HUES6 (cell line): ENCODE data around the gene PEMT.

ENCODE experiments used
- H3K27ac ChIP-seq: 2 replicates; pipeline ENCODE4 v1.7.0; 2013; ENCODE audit warnings: low read depth, mild to moderate bottlenecking, low read length, inconsistent platforms
- H3K27me3 ChIP-seq: 2 replicates; pipeline ENCODE4 v1.6.1; 2013; ENCODE audit warnings: low read length; ENCODE audit not compliant: control insufficient read depth, insufficient read depth
- H3K36me3 ChIP-seq: 2 replicates; pipeline ENCODE4 v1.6.1; 2013; ENCODE audit warnings: low read length; ENCODE audit not compliant: control insufficient read depth, insufficient read depth
- H3K4me1 ChIP-seq: 2 replicates; pipeline ENCODE4 v1.6.1; 2013; ENCODE audit warnings: low read length; ENCODE audit not compliant: control insufficient read depth, insufficient read depth
- H3K4me3 ChIP-seq: 2 replicates; pipeline ENCODE4 v1.5.1; 2013; ENCODE audit warnings: low read depth, low read length
- H3K9ac ChIP-seq: one replicate; pipeline ENCODE4 v1.6.1; 2013; ENCODE audit warnings: mild to moderate bottlenecking, low read length
- H3K9me3 ChIP-seq: 2 replicates; pipeline ENCODE4 v1.6.1; 2013; ENCODE audit warnings: low read depth, low read length; ENCODE audit not compliant: control insufficient read depth, insufficient read depth

Gene PEMT

DNA sequence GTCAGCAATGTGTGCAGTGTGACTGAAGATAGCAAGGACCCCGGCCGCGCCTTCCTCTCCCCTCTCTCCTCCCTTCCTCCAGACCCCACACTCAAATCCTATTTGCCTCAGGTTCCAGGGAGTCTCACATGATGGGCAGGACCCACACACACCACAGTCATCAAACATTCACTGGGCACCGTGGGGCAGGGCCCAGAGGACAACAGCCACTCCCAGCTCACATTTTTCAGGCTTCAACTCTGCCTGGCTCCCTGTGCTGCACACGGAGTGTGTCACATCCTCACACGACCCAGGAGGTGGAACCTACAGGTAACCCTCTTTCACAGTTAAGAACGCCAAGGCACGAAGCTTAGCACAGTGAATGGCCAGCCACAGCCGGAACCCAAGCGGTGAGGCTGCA, 30.5 kb downstream of the PEMT start:
- peaks cover 10% of the 10 kb centered on the region; the same call in 1 of the 2 replicates for H3K4me1 ChIP-seq
- H3K9me3 ChIP-seq, result no peaks in the 10 kb centered on the region
- no peak overlapping the region for H3K27ac ChIP-seq
- H3K27me3 ChIP-seq, result no peaks in the 10 kb centered on the region
- no peak overlapping the region for H3K9ac ChIP-seq
- H3K36me3 ChIP-seq, result no peaks in the 10 kb centered on the region
- no peak overlapping the region for H3K4me3 ChIP-seq

DNA sequence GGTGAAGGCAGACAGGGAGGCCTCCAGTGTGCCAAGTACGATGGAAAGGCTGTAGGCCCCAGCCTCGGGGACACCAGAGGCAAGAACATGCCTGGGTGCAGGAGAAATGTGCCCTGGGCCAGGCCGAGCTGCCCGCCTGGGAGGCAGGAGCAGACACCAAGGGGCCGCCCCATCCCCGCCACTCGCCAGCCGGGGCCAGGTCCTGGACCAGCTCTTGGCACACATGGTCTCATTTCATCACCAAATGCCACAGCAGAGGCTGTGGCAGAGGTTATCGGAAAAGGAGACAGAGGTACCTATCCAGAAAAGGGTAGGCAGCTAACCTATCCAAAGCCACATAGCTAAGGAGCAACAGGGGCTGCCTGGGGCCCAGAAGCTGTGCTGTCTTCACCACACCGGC, 31.3 kb downstream of the PEMT start:
- Histone ChIP-seq H3K4me3 (no peak overlapping the region), H3K36me3 (no peaks in the 10 kb centered on the region), H3K9me3 (no peaks in the 10 kb centered on the region), H3K4me1 (peaks cover 7% of the 10 kb centered on the region; the same call in 1 of the 2 replicates), H3K9ac (no peak overlapping the region), H3K27me3 (no peaks in the 10 kb centered on the region), H3K27ac (0 out of 2 replicates have a peak overlapping the region, but pooled peaks have one; percentile 48)

DNA sequence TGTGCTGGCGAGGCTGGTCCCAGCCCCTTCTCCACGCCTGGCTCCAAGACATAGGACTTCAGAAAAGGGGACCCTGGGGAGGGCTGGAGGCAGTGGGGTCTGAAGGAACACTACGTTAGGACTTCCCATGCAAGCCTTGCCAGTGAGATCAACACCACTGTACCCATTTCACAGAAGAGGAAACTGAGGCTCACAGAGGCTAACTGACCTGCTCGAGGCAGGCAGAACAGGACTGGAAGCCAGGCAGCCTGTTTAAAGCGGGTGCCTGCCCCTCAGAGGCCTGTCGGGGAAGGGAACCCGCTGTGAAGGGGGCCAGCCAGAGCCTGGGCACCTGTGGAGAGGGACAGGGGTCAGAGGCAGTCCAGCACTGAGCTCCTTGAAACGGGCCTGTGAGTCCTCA, 32.3 kb downstream of the PEMT start:
- H3K36me3 ChIP-seq, result no peaks in the 10 kb centered on the region
- no peak overlapping the region for H3K9ac ChIP-seq
- no peak overlapping the region for H3K27ac ChIP-seq
- no peaks in the 10 kb centered on the region for H3K9me3 ChIP-seq
- H3K4me1 ChIP-seq, result no peaks in the 10 kb centered on the region
- no peaks in the 10 kb centered on the region for H3K27me3 ChIP-seq
- H3K4me3 ChIP-seq, result no peak overlapping the region

DNA sequence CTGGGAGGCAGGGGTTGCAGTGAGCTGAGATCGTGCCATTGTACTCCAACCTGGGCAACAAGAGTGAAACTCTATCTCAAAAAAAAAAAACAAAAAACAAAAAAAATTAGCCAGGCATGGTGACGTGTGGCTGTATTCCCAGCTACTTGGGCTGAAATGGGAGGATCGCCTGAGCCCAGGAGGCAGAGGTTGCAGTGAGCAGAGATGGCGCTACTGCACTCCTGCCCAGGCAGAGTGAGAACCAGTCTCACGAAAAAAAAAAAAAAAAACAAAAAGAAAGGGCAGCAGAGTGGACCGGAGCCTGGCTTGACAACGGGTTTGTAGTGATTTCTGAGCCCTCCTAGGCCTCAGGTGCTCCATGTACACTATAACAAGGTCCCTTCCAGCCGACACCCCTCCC, 33.1 kb downstream of the PEMT start:
- Histone ChIP-seq H3K27me3 (no peaks in the 10 kb centered on the region), H3K27ac (no peak overlapping the region), H3K4me1 (no peaks in the 10 kb centered on the region), H3K9me3 (no peaks in the 10 kb centered on the region), H3K9ac (no peak overlapping the region), H3K4me3 (no peak overlapping the region), H3K36me3 (no peaks in the 10 kb centered on the region)

DNA sequence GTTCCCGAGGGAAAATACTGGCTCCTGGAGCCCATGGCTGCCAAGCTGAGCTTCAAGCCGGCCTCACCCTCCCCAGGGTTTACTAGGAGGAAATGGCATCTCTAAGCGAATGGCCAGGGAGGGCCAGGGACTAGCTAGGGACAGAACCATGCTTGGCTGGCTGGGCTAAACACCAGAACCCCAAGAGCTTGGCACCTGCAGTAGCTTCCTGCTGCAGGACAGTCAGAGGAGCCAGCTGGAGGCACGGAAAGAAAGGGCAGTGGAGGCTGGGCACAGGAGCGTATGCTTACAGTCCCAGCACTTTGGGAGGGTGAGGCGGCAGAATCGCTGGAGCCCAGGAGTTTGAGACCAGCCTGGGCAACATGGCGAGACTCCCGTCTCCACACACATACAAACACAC, 33.7 kb downstream of the PEMT start:
- Histone ChIP-seq H3K9ac (no peak overlapping the region), H3K4me1 (no peaks in the 10 kb centered on the region), H3K27ac (no peak overlapping the region), H3K27me3 (no peaks in the 10 kb centered on the region), H3K36me3 (no peaks in the 10 kb centered on the region), H3K4me3 (no peak overlapping the region), H3K9me3 (no peaks in the 10 kb centered on the region)

DNA sequence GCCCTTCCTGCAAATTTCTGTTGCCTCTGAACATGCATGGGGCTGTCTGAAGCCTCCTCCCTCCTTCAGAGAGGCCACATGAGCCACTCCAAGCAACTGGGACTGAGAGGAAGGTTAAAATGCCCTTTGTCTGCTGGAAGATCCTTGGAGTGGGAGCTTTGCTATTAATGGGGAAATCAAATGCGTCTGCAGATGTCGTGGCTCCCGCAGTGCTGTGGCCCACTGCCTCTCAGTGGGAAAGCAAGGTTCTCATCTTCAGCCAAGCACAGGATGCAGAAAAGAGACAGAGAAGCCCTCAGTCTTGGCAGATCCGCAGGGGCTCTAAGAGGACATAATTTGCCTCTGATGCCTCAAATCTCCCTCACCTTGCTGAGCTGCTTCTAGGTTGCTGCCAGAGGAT, 34.8 kb downstream of the PEMT start:
- Histone ChIP-seq H3K4me3 (no peak overlapping the region), H3K9me3 (no peaks in the 10 kb centered on the region), H3K36me3 (no peaks in the 10 kb centered on the region), H3K9ac (no peak overlapping the region), H3K27ac (no peak overlapping the region), H3K27me3 (no peaks in the 10 kb centered on the region), H3K4me1 (no peaks in the 10 kb centered on the region; the same call in 1 of the 2 replicates)

DNA sequence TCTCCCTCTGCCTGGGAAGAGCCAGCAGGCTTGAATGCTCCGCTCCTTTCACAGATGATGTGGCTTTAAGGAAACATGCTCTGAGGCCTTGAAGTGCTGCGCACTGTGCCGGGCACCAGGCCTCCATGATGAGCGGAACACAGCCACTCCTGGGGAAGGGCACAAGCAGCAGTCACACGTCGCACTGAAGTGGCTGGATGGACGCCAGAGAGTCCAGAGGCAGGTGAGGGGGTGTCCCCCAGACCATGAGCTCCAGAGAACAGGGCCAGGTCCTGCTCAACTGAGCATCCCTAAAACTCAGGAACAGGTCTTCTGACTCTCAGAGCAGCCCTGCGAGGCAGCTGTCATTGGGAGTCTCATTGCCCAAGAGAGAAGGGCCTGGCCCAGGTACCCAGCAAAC, 35.6 kb downstream of the PEMT start:
- H3K9me3 ChIP-seq, result no peaks in the 10 kb centered on the region
- H3K27me3 ChIP-seq, result no peaks in the 10 kb centered on the region
- H3K27ac ChIP-seq, result no peak overlapping the region
- H3K9ac ChIP-seq, result no peak overlapping the region
- H3K36me3 ChIP-seq, result no peaks in the 10 kb centered on the region
- H3K4me1 ChIP-seq, result peaks cover 5% of the 10 kb centered on the region; the same call in 1 of the 2 replicates
- no peak overlapping the region for H3K4me3 ChIP-seq

DNA sequence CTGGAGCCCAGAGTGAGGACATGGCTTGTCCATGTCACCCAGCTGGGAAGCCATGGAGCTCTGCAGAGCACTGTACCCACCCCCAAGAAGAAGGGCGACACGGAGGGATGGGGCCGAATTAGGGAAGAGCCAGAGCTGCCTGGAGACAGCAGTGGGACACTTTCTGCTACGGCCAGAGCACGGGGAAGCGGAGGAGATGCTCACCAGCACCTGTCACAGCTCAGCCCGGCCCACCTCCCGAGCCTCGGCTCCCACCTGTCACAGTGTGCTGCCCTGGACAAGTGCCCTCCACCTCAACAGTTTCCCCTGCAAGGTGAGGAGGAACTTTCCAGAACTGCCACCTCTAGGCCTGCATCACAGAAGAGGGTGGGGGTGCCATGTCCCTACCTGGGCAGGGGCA, 36.4 kb downstream of the PEMT start:
- H3K36me3 ChIP-seq, result no peaks in the 10 kb centered on the region
- H3K27me3 ChIP-seq, result no peaks in the 10 kb centered on the region
- no peak overlapping the region for H3K4me3 ChIP-seq
- H3K9ac ChIP-seq, result no peak overlapping the region
- H3K4me1 ChIP-seq, result peaks cover 5% of the 10 kb centered on the region; the same call in 1 of the 2 replicates
- H3K9me3 ChIP-seq, result no peaks in the 10 kb centered on the region
- H3K27ac ChIP-seq, result no peak overlapping the region

DNA sequence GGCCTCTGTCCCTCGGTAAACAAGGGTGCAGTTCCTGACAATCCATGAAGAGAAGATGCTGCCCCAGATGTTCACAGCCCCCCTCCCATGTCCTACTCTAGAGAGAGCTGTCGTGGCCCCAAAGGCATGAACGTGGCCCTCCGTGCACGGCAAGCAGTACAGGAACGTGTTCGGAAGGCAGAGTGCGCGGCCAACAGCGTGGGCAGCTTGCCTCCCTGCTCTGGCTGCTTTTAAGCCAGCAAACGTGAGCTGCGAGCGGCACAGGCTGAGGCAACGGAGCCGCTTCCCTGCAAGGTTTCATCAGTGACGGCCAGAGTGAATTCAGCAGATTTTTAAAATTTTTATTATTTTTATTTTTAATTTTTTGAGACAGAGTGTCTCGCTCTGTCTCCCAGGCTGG, 37.2 kb downstream of the PEMT start:
- Histone ChIP-seq H3K27ac (no peak overlapping the region), H3K4me3 (no peak overlapping the region), H3K36me3 (no peaks in the 10 kb centered on the region)

DNA sequence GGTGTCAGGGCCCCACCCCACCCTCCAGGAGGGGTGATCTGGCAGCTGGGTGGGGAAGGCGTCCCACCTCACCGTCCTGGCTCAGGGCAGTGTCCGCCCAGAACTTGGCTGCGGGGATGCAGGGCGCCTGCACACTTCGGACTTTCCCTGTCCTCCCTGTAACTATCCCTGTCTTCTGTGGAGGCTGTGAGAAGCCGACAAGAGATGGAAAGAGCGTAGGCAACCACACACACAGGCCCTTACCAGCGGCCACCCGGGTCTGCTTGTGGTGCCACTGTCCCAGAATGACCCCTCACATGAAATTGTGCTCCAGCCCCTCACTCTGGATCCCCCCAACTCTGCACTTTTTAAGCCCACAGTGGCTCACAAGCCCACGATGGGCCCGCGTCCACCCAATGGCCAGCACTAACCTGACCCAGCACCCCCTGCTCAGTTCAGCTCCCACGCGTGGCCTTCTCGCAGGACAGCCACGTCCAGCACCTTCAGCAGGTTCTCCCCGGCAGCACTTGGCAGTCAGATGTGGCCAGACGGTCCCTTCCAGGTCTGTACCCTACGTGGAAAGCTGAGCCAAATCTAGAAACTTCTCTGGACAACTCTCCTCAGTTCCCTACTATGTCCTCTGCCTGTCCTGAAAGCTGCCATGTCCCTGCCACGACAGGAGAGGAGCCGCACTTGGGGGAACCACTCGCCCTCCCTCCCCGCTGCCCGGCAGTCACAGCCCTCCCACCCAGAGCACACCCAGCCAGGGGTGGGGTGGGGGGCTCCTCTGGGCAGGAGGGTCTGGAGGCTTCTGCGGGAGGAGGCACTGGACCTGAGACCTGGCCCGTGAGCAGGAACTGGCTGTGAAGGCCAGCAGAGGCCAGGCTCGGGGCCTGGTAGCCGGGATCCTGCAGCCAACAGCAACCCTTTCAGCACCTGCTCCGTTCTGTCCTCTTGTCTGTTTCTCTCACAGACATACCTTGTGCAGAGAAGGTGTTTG, 38.0 kb downstream of the PEMT start:
- Histone ChIP-seq H3K4me1 (peaks cover 5% of the 10 kb centered on the region; the same call in 1 of the 2 replicates), H3K27ac (no peak overlapping the region), H3K36me3 (no peaks in the 10 kb centered on the region), H3K27me3 (no peaks in the 10 kb centered on the region), H3K4me3 (no peak overlapping the region), H3K9me3 (no peaks in the 10 kb centered on the region), H3K9ac (no peak overlapping the region)

More for the DNA sequence above, 37.2 kb downstream of the PEMT start:
- H3K9me3 ChIP-seq, result no peaks in the 10 kb centered on the region
- H3K27me3 ChIP-seq, result no peaks in the 10 kb centered on the region
- no peak overlapping the region for H3K9ac ChIP-seq
- H3K4me1 ChIP-seq, result peaks cover 5% of the 10 kb centered on the region; the same call in 1 of the 2 replicates

DNA sequence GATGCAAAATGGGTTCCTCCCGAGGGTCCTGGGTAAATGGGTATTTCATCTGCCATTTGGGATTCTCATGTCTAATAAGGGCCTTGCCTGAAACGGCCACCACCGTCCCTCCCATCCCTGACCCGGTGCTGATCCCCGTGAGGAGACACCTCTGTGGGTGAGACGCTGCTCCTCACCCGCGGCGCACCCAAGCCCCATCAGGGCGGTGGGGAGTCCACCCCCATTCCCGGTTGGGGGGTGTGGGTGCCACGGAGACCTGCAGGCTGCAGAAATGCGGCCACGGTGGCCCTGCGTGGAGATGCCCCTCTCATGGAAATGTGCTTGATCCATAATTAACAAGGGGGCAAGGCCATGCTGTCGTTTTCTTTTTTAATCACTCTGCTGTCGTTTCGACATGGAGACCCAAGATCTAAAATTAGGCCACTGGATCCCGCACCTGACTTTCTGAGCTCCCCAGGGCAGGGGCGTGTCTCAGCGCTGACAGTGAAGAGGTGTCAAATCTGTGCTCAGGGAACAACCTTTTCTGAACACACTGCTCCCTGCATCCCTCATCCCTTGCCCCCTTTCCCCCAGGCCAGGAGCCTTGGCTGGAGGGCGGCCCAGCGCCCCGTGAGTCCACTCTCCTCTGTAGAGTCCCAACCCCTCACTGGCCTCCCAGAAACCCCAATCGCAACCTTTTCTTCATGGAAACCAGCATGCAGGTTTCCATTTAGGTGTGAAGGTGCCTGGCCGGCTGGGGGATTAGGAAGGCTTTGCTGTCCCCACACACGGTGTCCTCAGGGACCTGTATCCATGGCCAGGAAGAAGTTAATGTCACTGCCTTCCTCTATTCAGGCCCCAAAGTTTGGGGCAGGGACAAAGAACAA, 38.9 kb downstream of the PEMT start:
- Histone ChIP-seq H3K27me3 (no peaks in the 10 kb centered on the region), H3K27ac (no peak overlapping the region), H3K4me3 (no peak overlapping the region), H3K4me1 (peaks cover 5% of the 10 kb centered on the region; the same call in 1 of the 2 replicates), H3K9me3 (no peaks in the 10 kb centered on the region), H3K36me3 (no peaks in the 10 kb centered on the region), H3K9ac (no peak overlapping the region)
